ENCODE measurements around the gene ATOSA. TPM values are rescaled to one million over a fixed set of nuclear protein-coding genes. Genes with fewer than 3 reads are reported as not detected.

ATOSA gene
- total and polyA plus RNA-seq, 8 donors, result 34.5 to 79.0 (median 59.6) TPM

DNA sequence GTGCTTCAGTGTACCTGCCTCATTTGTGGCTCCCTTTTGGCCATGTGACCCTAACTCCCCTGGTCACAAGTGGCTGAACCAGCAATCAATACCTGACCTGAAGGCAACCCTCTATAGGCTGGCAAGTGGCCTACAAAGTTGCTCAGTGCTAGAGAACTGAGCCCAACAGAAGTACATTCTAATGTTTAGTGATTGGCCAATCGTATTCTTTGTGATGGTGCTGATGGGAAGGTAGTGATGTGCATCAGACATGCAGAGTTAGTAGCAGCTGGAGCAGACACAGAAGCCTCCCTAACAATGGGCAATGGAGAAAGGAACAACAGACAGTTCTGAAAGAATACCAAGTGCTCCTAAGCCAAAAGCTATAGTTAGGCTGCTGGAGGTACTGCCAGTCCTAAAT is 10.4 kb upstream of the ATOSA start:
- no peak overlapping the region for H3K27ac ChIP-seq
- intact Hi-C loops (cut with DNase I), result no loop called here
- ATAC-seq, result no peak

DNA sequence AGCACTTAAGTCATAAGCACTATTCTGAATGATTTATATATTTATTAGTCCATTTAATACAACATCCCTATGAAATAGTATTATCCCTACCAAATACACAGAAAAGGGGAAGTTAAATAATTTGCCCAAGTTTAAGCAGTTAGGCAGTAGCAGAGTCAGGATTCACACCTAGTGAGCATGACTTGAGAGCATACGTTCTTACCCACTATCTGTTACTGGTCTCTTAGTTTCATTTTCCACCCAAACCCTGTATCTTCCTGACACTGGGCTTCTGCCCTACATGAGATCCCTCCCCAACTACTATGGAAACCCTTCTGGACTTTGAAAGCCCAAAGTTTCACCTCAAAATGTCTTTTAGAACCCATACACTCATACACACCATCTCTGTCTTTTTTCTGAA is 4.4 kb upstream of the ATOSA start:
- Histone ChIP-seq H3K4me3 (no peak overlapping the region), H3K36me3 (no peaks in the 10 kb centered on the region), H3K4me1 (peaks cover 0 to 9% of the 10 kb centered on the region in 2 donors), H3K27me3 (no peaks in the 10 kb centered on the region), H3K9me3 (no peaks in the 10 kb centered on the region), H3K27ac (no peak overlapping the region)
- intact Hi-C loops (cut with DNase I), result no loop called here
- TF ChIP-seq, protein P1, sequence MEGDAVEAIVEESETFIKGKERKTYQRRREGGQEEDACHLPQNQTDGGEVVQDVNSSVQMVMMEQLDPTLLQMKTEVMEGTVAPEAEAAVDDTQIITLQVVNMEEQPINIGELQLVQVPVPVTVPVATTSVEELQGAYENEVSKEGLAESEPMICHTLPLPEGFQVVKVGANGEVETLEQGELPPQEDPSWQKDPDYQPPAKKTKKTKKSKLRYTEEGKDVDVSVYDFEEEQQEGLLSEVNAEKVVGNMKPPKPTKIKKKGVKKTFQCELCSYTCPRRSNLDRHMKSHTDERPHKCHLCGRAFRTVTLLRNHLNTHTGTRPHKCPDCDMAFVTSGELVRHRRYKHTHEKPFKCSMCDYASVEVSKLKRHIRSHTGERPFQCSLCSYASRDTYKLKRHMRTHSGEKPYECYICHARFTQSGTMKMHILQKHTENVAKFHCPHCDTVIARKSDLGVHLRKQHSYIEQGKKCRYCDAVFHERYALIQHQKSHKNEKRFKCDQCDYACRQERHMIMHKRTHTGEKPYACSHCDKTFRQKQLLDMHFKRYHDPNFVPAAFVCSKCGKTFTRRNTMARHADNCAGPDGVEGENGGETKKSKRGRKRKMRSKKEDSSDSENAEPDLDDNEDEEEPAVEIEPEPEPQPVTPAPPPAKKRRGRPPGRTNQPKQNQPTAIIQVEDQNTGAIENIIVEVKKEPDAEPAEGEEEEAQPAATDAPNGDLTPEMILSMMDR (IDR thresholded peaks at IDR 0.05), result no peak
- DNase-seq, result no peak
- ATAC-seq, result no peak

More for the DNA sequence above, 10.4 kb upstream of the ATOSA start:
- H3K4me1 ChIP-seq, result no peaks in the 10 kb centered on the region
- DNase-seq, result no peak
- H3K9me3 ChIP-seq, result no peaks in the 10 kb centered on the region
- H3K4me3 ChIP-seq, result no peak overlapping the region
- no peaks in the 10 kb centered on the region for H3K27me3 ChIP-seq
- TF ChIP-seq, protein P1 (IDR thresholded peaks at IDR 0.05), result no peak
- no peaks in the 10 kb centered on the region for H3K36me3 ChIP-seq

DNA sequence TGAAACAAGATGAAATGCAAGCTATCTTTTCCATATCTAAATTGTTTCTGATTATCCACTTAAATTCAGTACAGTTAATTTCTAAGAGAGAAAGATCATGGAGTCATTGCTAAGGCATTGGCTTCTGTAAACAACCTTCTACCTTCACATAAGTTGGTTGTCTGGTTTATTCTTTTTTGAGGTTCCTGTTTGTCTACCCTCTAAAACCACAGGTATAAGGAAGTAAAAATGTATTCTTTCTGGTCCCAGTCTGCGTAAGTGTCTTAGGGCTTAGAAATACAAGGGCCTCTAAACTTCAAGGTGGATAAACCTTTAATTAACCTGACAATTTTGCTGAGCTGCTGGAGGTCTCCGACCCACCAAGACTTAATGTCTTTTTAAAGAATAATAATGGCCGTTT is 3.6 kb upstream of the ATOSA start:
- DNase-seq, result no peak
- H3K36me3 ChIP-seq, result no peaks in the 10 kb centered on the region
- intact Hi-C loops (cut with DNase I), result no loop called here
- no peak overlapping the region for H3K27ac ChIP-seq
- H3K4me3 ChIP-seq, result no peak overlapping the region
- no peaks in the 10 kb centered on the region for H3K27me3 ChIP-seq
- TF ChIP-seq, protein P1 (IDR thresholded peaks at IDR 0.05), result no peak
- no peak for ATAC-seq
- peaks cover 0 to 11% of the 10 kb centered on the region in 2 donors for H3K4me1 ChIP-seq
- no peaks in the 10 kb centered on the region for H3K9me3 ChIP-seq

DNA sequence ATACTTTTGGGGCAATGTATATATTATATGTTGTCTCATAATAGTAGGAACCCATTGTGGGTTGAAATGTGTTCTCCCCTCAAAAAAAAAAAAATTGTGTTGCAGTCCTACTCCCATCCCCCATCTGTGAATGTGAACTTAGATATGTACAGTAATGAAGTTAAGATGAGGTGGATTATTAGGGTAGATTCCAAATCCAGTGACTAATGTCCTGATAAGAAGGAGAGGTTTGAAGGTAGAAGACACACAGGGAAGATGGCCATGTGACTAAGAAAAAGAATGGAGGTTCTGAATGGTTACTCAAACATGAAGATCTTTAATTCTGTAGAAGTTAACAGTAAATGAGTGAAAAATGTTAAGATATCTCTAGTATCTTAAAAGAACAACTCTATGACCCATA is 3.0 kb upstream of the ATOSA start:
- Histone ChIP-seq H3K4me3 (no peak overlapping the region), H3K27me3 (no peaks in the 10 kb centered on the region), H3K36me3 (no peaks in the 10 kb centered on the region), H3K27ac (no peak overlapping the region), H3K4me1 (peaks cover 0 to 17% of the 10 kb centered on the region in 2 donors), H3K9me3 (no peaks in the 10 kb centered on the region)
- intact Hi-C loops (cut with DNase I), result no loop called here
- DNase-seq, result no peak
- TF ChIP-seq, protein P1 (IDR thresholded peaks at IDR 0.05), result no peak
- ATAC-seq, result no peak

DNA sequence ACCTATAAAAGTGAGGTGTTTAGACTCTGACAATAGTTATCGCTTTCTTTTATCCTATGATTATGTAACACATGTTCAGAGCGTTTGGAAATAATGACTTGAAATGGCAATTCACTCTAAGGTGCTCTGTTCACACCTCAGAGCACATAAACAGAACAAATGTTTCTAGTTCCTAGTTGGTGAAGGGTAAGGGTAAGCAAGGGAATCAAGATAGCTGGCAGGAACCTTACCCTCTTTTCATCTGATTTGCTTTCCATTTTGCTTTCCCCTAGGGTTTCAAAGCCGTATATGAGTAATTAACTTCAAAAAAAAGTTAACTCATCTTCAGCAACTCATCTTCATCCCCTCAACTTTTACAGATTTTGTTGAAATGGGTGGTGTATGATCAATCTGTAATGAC is 2.3 kb upstream of the ATOSA start:
- no peak for DNase-seq
- H3K4me3 ChIP-seq, result no peak overlapping the region
- TF ChIP-seq, protein P1 (IDR thresholded peaks at IDR 0.05), result no peak
- ATAC-seq, result no peak
- H3K27me3 ChIP-seq, result no peaks in the 10 kb centered on the region
- no peaks in the 10 kb centered on the region for H3K9me3 ChIP-seq
- H3K4me1 ChIP-seq, result peaks cover 0 to 23% of the 10 kb centered on the region in 2 donors
- intact Hi-C loops (cut with DNase I), result no loop called here
- H3K36me3 ChIP-seq, result no peaks in the 10 kb centered on the region
- no peak overlapping the region for H3K27ac ChIP-seq
